ENCODE data around the gene DCTN2.

The DCTN2 gene

DNA sequence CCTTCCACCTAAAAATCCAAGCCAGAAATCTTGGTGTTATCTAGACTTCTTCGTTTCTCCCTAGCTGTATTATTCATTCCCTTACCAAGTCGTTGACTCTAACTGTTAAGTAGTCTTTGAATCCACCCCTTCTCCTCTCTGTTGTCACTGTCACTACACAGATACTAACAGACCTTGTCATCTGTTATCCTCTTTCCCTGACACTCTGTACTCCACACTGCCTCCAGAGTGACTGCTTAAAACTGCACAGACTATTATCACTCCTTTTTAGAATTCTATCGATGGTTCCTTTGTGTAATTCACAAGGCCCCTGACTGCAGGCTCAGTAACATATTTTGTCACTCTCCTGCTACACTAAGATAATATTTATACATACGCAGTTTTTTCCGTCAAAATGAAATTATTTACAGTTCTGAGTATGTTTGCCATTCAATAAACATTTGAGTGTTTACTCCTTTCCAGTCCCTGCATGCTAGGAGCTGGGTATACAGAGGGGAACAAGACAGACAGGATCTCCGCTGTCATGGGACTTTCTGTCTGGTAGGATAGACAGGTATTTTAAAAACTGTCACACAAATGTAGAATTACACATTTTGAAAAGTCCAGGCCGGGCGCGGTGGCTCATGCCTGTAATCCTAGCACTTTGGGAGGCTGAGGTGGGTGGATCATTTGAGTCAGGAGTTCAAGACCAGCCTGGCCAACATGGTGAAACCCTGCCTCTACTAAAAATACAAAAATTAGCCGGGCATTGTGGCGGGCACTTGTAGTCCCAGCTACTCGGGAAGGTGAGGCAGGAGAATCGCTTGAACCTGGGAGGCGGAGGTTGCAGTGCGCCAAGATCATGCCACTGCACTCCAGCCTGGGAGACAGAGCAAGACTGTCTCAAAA, 55.4 kb downstream of the DCTN2 start:
- no peak for DNase-seq (ENCODE audit: low read depth, low spot score)

- no peak for DNase-seq (ENCODE audit: low read depth, low spot score)
These were observed 56.9 kb downstream of the DCTN2 start for GRCh38 chr12:57490126-57490525.

DNA sequence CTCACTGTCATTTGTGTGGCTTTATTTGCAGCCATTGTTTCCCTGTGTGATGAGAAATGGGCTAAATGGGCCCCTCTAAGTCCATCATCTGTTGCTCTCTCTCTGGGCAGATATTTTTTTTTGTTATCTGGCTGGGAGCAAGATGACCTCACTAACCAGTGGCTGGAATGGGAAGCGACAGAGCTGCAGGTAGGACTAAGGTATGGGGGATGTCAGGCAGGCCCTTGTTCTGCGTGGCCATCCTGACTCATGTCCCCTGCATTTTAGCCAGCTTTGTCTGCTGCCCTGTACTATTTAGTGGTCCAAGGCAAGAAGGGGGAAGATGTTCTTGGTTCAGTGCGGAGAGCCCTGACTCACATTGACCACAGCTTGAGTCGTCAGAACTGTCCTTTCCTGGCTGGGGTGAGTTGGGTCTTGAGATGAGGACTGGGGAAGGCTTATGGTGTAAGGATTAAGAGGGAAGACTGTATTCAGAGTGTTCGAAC, 57.8 kb downstream of the DCTN2 start:
- DNase-seq (ENCODE audit: low read depth, low spot score): no peak

- no peak for DNase-seq (ENCODE audit: low read depth, low spot score)
These were observed 58.4 kb downstream of the DCTN2 start for GRCh38 chr12:57488402-57489156.

DNA sequence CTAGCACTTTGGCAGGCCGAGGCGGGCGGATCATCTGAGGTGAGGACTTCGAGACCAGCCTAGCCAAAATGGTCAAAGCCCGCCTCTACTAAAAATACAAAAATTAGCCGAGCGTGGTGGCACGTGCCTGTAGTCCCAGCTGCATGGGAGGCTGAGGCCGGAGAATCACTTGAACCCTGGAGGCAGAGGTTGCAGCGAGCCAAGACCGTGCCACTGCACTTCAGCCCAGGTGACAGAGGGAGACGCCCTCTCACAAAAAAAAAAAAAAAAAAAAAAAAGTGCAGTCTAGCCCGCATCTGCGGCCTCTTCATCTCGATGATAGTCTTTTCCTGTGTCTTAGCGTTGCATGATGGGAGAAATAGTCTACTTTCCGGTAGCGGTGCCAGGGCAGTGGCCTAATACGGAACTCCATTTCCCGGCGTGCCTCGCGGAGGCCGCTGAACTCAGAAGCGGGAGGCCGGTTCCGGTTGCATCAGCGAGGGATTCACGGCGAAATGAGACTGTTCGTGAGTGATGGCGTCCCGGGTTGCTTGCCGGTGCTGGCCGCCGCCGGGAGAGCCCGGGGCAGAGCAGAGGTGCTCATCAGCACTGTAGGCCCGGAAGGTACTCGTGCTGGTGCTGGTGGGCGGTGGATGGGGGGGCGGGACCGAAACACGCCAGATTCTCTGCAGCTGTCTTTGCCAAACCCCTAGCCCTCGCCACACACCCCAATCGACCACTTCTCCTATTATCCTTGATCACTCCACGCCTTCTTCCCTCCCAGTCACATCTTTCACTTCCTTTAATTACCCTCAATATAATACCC, 59.2 kb downstream of the DCTN2 start, which contains the start of gene MARS1:
Gene MARS1, plus strand, starts transcription at position 472 of the 805 bp plus-strand sequence. Its CDS starts 23 bp downstream, at position 495.
- peak; percentile 99 for DNase-seq (ENCODE audit: low read depth, low spot score)

DNA sequence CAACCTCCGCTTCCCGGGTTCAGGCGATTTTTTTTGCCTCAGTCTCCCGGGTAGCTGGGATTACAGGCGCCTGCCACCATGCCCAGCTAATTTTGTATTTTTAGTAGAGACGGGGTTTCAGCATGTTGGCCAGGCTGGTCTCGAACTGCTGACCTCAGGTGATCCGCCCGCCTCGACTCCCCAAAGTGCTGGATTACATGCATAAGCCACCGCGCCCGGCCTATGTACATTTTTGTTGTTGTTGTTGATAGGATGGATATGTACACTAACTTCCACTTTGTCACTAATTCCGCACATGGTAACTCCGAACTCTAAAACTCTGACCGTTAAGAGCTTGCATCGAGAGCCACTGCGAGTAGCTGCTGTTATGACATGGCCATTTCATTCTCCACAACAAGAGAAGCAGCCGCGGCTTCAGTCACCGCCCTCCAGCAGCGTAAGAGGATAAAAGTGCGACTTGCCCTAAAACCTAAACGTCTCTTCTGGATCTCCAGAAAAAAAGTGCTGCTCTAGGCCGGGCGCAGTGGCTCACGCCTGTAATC, 59.9 kb downstream of the DCTN2 start:
- DNase-seq (ENCODE audit: low read depth, low spot score): no peak

- DNase-seq (ENCODE audit: low read depth, low spot score): no peak
These were observed 61.3 kb downstream of the DCTN2 start for GRCh38 chr12:57485695-57486094.

GRCh38 chr12:57483466-57483865, 63.5 kb downstream of the DCTN2 start:
- DNase-seq (ENCODE audit: low read depth, low spot score): no peak

GRCh38 chr12:57481671-57482070, 65.3 kb downstream of the DCTN2 start:
- no peak for DNase-seq (ENCODE audit: low read depth, low spot score)

Data from iPS DF 19.7 (cell line).